HL-60/S4 treated with phorbol 12-myristate 13-acetate at 8.2 ng/mL for 4 days and 3 days (cell line): Measurements from ENCODE around the gene MYOG.

Experiments used
- in situ Hi-C: fragments of 300-500 bp; cut with MboI; formaldehyde crosslinking; loops from 2 replicates; pipeline ENCODE4 v1.15.0; 2022; ENCODE audit warnings: low sequenced_read_pairs

Gene MYOG

GRCh38 chr1:203075236-203076030, 10.4 kb downstream of the MYOG start:
- in situ Hi-C loops = no loop called here

- in situ Hi-C loops = no loop called here
Measured at GRCh38 chr1:203074610-203075009, 11.2 kb downstream of the MYOG start.

GRCh38 chr1:203073469-203073868, 12.3 kb downstream of the MYOG start:
- in situ Hi-C loops = no loop called here

GRCh38 chr1:203072911-203073310, 12.9 kb downstream of the MYOG start:
- in situ Hi-C loops = no loop called here

- in situ Hi-C loops = no loop called here
Measured at GRCh38 chr1:203072002-203072602, 13.7 kb downstream of the MYOG start.

- in situ Hi-C loops = no loop called here
Measured at GRCh38 chr1:203069030-203069747, 16.6 kb downstream of the MYOG start.

- in situ Hi-C loops = no loop called here
Measured at GRCh38 chr1:203066965-203067364, 18.8 kb downstream of the MYOG start.

GRCh38 chr1:203065986-203066385, 19.8 kb downstream of the MYOG start:
- in situ Hi-C loops = no loop called here

- in situ Hi-C loops = no loop called here
Measured at GRCh38 chr1:203065191-203065590, 20.6 kb downstream of the MYOG start.

- in situ Hi-C loops = no loop called here
Measured at GRCh38 chr1:203063287-203063686, 22.5 kb downstream of the MYOG start.

- in situ Hi-C loops = no loop called here
Measured at GRCh38 chr1:203060115-203060514, 25.7 kb downstream of the MYOG start.

GRCh38 chr1:203059485-203059884, 26.3 kb downstream of the MYOG start:
- in situ Hi-C loops = no loop called here

GRCh38 chr1:203058676-203058935, 27.2 kb downstream of the MYOG start:
- in situ Hi-C loops = no loop called here

GRCh38 chr1:203057911-203058675, 27.7 kb downstream of the MYOG start:
- in situ Hi-C loops = no loop called here

- in situ Hi-C loops = no loop called here
Measured at GRCh38 chr1:203056516-203056915, 29.3 kb downstream of the MYOG start.

- in situ Hi-C loops = no loop called here
Measured at GRCh38 chr1:203056012-203056411, 29.8 kb downstream of the MYOG start.

- in situ Hi-C loops = no loop called here
Measured at GRCh38 chr1:203055161-203055799, 30.5 kb downstream of the MYOG start.

- in situ Hi-C loops = no loop called here
Measured at GRCh38 chr1:203054642-203055041, 31.2 kb downstream of the MYOG start.

GRCh38 chr1:203054184-203054583, 31.6 kb downstream of the MYOG start:
- in situ Hi-C loops = no loop called here

GRCh38 chr1:203052601-203053000, 33.2 kb downstream of the MYOG start:
- in situ Hi-C loops = no loop called here

- in situ Hi-C loops = no loop called here
Measured at GRCh38 chr1:203051841-203052324, 33.9 kb downstream of the MYOG start.
